H9 (cell line): ENCODE measurements around the gene ARNT2. TPM values are rescaled to one million over a fixed set of nuclear protein-coding genes. Genes with fewer than 3 reads are reported as not detected.

Experiments
- DNase-seq: peaks from one replicate; pipeline ENCODE4 v3.0.0-alpha.2; 2017
- H2AFZ ChIP-seq: one replicate; pipeline ENCODE4 v1.6.1; 2013; ENCODE audit warnings: mild to moderate bottlenecking, low read length, control low read depth, moderate library complexity
- H2AK5ac ChIP-seq: 2 replicates; pipeline ENCODE4 v1.6.1; 2013; ENCODE audit warnings: low read length, control low read depth, mixed read lengths; ENCODE audit not compliant: insufficient read length
- H2BK120ac ChIP-seq: one replicate; pipeline ENCODE4 v1.6.1; 2013; ENCODE audit warnings: low read depth, mild to moderate bottlenecking, low read length, control low read depth, inconsistent platforms; ENCODE audit not compliant: poor library complexity, severe bottlenecking
- H2BK12ac ChIP-seq: 2 replicates; pipeline ENCODE4 v1.6.1; 2013; ENCODE audit warnings: low read length, control low read depth, mixed read lengths, low read depth; ENCODE audit not compliant: insufficient read length
- H2BK15ac ChIP-seq: 2 replicates; pipeline ENCODE4 v1.6.1; 2013; ENCODE audit warnings: low read depth, low read length, control low read depth
- H2BK20ac ChIP-seq: one replicate; pipeline ENCODE4 v1.6.1; 2013; ENCODE audit warnings: low read depth, mild to moderate bottlenecking, low read length, control low read depth, inconsistent platforms; ENCODE audit not compliant: poor library complexity, severe bottlenecking
- H2BK5ac ChIP-seq: 2 replicates; pipeline ENCODE4 v1.6.1; 2013; ENCODE audit warnings: low read length, control low read depth, mixed read lengths; ENCODE audit not compliant: insufficient read length
- H3K14ac ChIP-seq: 2 replicates; pipeline ENCODE4 v1.6.1; 2013; ENCODE audit warnings: low read length, control low read depth; ENCODE audit not compliant: insufficient read depth
- H3K18ac ChIP-seq: 2 replicates; pipeline ENCODE4 v1.6.1; 2013; ENCODE audit warnings: low read depth, mild to moderate bottlenecking, mixed read lengths, low read length, control low read depth; ENCODE audit not compliant: insufficient read length
- H3K23ac ChIP-seq: 2 replicates; pipeline ENCODE4 v1.6.1; 2013; ENCODE audit warnings: low read length, control low read depth, mixed read lengths, low read depth; ENCODE audit not compliant: insufficient read length
- H3K23me2 ChIP-seq: 2 replicates; pipeline ENCODE4 v1.6.1; 2013; ENCODE audit warnings: low read depth, mild to moderate bottlenecking, mixed read lengths, low read length, control low read depth; ENCODE audit not compliant: insufficient read length, poor library complexity, severe bottlenecking
- H3K27ac ChIP-seq: 2 replicates; pipeline ENCODE4 v1.5.1; 2013; ENCODE audit warnings: low read length, control low read depth, mixed read lengths, low read depth; ENCODE audit not compliant: insufficient read length
- H3K27me3 ChIP-seq: 2 replicates; pipeline ENCODE4 v1.6.1; 2013; ENCODE audit warnings: low read length, control low read depth, inconsistent platforms; ENCODE audit not compliant: insufficient read depth
- H3K4ac ChIP-seq: 2 replicates; pipeline ENCODE4 v1.6.1; 2013; ENCODE audit warnings: low read depth, mild to moderate bottlenecking, control low read depth, inconsistent platforms, low read length, moderate library complexity
- H3K4me1 ChIP-seq: 2 replicates; pipeline ENCODE4 v1.6.1; 2013; ENCODE audit warnings: low read length, control low read depth, inconsistent platforms; ENCODE audit not compliant: insufficient read depth
- H3K4me2 ChIP-seq: 2 replicates; pipeline ENCODE4 v1.6.1; 2013; ENCODE audit warnings: low read length, control low read depth, mixed read lengths; ENCODE audit not compliant: insufficient read length, insufficient read depth
- H3K56ac ChIP-seq: 2 replicates; pipeline ENCODE4 v1.6.1; 2013; ENCODE audit warnings: low read depth, mild to moderate bottlenecking, mixed read lengths, low read length, control low read depth; ENCODE audit not compliant: insufficient read length
- H3K79me1 ChIP-seq: 2 replicates; pipeline ENCODE4 v1.6.1; 2013; ENCODE audit warnings: low read depth, mild to moderate bottlenecking, moderate library complexity, low read length, control low read depth, inconsistent platforms; ENCODE audit not compliant: insufficient read depth, poor library complexity, severe bottlenecking
- H3K79me2 ChIP-seq: 2 replicates; pipeline ENCODE4 v1.6.1; 2013; ENCODE audit warnings: low read length, control low read depth, inconsistent platforms; ENCODE audit not compliant: insufficient read depth
- H3K9ac ChIP-seq: 2 replicates; pipeline ENCODE4 v1.6.1; 2013; ENCODE audit warnings: low read length, control low read depth, mixed read lengths; ENCODE audit not compliant: insufficient read length; ENCODE audit errors: extremely low read depth
- H3K9me3 ChIP-seq: one replicate; pipeline ENCODE4 v1.6.1; 2013; ENCODE audit warnings: low read depth, low read length, inconsistent platforms; ENCODE audit not compliant: control insufficient read depth
- H3T11ph ChIP-seq: one replicate; pipeline ENCODE4 v1.6.1; 2013; ENCODE audit warnings: mild to moderate bottlenecking, low read length, control low read depth, inconsistent platforms
- H4K20me1 ChIP-seq: one replicate; pipeline ENCODE4 v1.6.1; 2013; ENCODE audit not compliant: control insufficient read depth, insufficient read length, insufficient read depth
- H4K5ac ChIP-seq: 2 replicates; pipeline ENCODE4 v1.6.1; 2013; ENCODE audit warnings: low read depth, mild to moderate bottlenecking, mixed read lengths, low read length, control low read depth; ENCODE audit not compliant: insufficient read length
- H4K8ac ChIP-seq: replicated peaks from 2 replicates; pipeline ENCODE4 v1.6.1; 2013; ENCODE audit warnings: low read length, control low read depth, mixed read lengths, low read depth; ENCODE audit not compliant: insufficient read length
- H4K91ac ChIP-seq: 2 replicates; pipeline ENCODE4 v1.6.1; 2013; ENCODE audit warnings: low read depth, mild to moderate bottlenecking, moderate library complexity, mixed read lengths, low read length, control low read depth; ENCODE audit not compliant: insufficient read length
- H3K27ac Mint-ChIP-seq, 3 experiments: 2 replicates in 2 of 3; 3 replicates in 1 of 3; pipeline ENCODE4 v1.8.0; 2020 to 2021; ENCODE audit warnings: mixed read lengths in 3 of 3, mild to moderate bottlenecking in 1 of 3, moderate library complexity in 1 of 3
- H3K27me3 Mint-ChIP-seq: 2 replicates; pipeline ENCODE4 v1.8.0; 2021; ENCODE audit warnings: low read depth, mild to moderate bottlenecking, moderate library complexity, mixed read lengths
- H3K36me3 Mint-ChIP-seq, 3 experiments: 2 replicates in 2 of 3; 3 replicates in 1 of 3; pipeline ENCODE4 v1.8.0; 2020 to 2021; ENCODE audit warnings: low read depth in 3 of 3, mixed read lengths in 3 of 3; ENCODE audit not compliant: insufficient read depth in 1 of 3
- H3K4me1 Mint-ChIP-seq, 2 experiments: 2 replicates each; pipeline ENCODE4 v1.8.0; 2020; ENCODE audit warnings: mixed read lengths in 2 of 2
- H3K4me3 Mint-ChIP-seq, 2 experiments: 2 replicates in 1 of 2; 3 replicates in 1 of 2; pipeline ENCODE4 v1.8.0; 2020 to 2021; ENCODE audit warnings: mild to moderate bottlenecking in 2 of 2, mixed read lengths in 2 of 2, moderate library complexity in 1 of 2
- H3K9me3 Mint-ChIP-seq, 2 experiments: 2 replicates in 1 of 2; 3 replicates in 1 of 2; pipeline ENCODE4 v1.8.0; 2020; ENCODE audit warnings: mild to moderate bottlenecking in 2 of 2, mixed read lengths in 2 of 2, moderate library complexity in 1 of 2
- CTCF ChIP-seq: fragments of 200-600 bp; sonication (generic); conservative IDR thresholded peaks from 3 replicates; pipeline ENCODE4 v1.8.0; 2021; ENCODE audit warnings: antibody characterized with exemption, mild to moderate bottlenecking
- WGBS: extraction: QIAGEN DNeasy Blood & Tissue Kit; methylation state at CpG from one replicate; pipeline ENCODE4 v1.1.7; 2013; ENCODE audit warnings: missing lambda C conversion rate, low lambda C conversion rate, mixed read lengths; ENCODE audit not compliant: insufficient read length; ENCODE audit errors: extremely low coverage; 5-methylcytosine and 5-hydroxymethylcytosine counted together
- total RNA-seq: library from RNA; stranded (reverse); gene quantifications from 2 replicates; pipeline ENCODE4 v1.2.1, GENCODE V29; 2021

The ARNT2 gene
- total RNA-seq, 1 experiment from 2014 or later, result 10.5 TPM

GRCh38 chr15:80526556-80527340 lies 122.6 kb downstream of the ARNT2 start:
- H3K4me3 Mint-ChIP-seq, result no peak overlapping the region
- Histone ChIP-seq H3K79me2 (no peaks in the 10 kb centered on the region), H3K79me1 (no peaks in the 10 kb centered on the region), H3K9me3 (no peaks in the 10 kb centered on the region), H2BK120ac (no peak overlapping the region), H2BK5ac (no peak overlapping the region), H2AFZ (no peak overlapping the region), H3K23ac (no peak overlapping the region), H2BK20ac (no peak overlapping the region), H3K27me3 (no peaks in the 10 kb centered on the region), H4K20me1 (no peaks in the 10 kb centered on the region), H3K4ac (no peak overlapping the region), H2BK12ac (no peak overlapping the region), H3T11ph (no peak overlapping the region), H3K4me1 (no peaks in the 10 kb centered on the region), H3K18ac (no peak overlapping the region), H4K5ac (no peak overlapping the region), H3K9ac (no peak overlapping the region), H3K14ac (no peak overlapping the region; the same call in 1 of the 2 replicates), H3K27ac (no peak overlapping the region), H2AK5ac (no peak overlapping the region), H3K56ac (no peak overlapping the region), H4K8ac (no peak overlapping the region), H3K4me2 (no peak overlapping the region), H4K91ac (no peak overlapping the region), H2BK15ac (no peak overlapping the region), H3K23me2 (no peaks in the 10 kb centered on the region)
- no peak for DNase-seq
- H3K9me3 Mint-ChIP-seq, result no peaks in the 10 kb centered on the region
- TF ChIP-seq CTCF, result no peak
- no CpG with 5 or more reads among the region's 3 CpGs for WGBS
- peaks cover 0 to 2% (median 0%) of the 10 kb centered on the region in 3 experiments; a peak in 2 of 7 replicates for H3K36me3 Mint-ChIP-seq
- no peak overlapping the region; a peak in 1 of 7 replicates for H3K27ac Mint-ChIP-seq
- peaks cover 1% of the 10 kb centered on the region for H3K27me3 Mint-ChIP-seq
- no peaks in the 10 kb centered on the region for H3K4me1 Mint-ChIP-seq
